PFSK-1 (cell line): ENCODE measurements around the gene UBE2L5.

Source experiments
- FOXP2 ChIP-seq: optimal IDR thresholded peaks from 2 replicates; pipeline ENCODE3; 2011; ENCODE audit warnings: borderline replicate concordance, control low read depth, inconsistent platforms; ENCODE audit not compliant: insufficient read depth; ENCODE audit errors: extremely low read length, extremely low read depth
- POLR2AphosphoS5 ChIP-seq: IDR thresholded peaks from 2 replicates; pipeline ENCODE4 v1.6.1; 2012; ENCODE audit warnings: low read depth, mild to moderate bottlenecking, control low read depth, low read length, moderate library complexity
- SIN3A ChIP-seq: IDR thresholded peaks from 2 replicates; pipeline ENCODE4 v1.6.1; 2012; ENCODE audit warnings: mild to moderate bottlenecking, low read length, moderate library complexity, borderline replicate concordance; ENCODE audit not compliant: insufficient read depth
- TAF1 ChIP-seq: IDR thresholded peaks from 2 replicates; pipeline ENCODE4 v1.6.1; 2012; ENCODE audit warnings: low read length, control low read depth, borderline replicate concordance; ENCODE audit not compliant: insufficient read depth
- TF ChIP-seq, protein P1 (sequence below), 2 experiments: IDR thresholded peaks; 2 replicates each; pipeline versions ENCODE4 v1.6.1 to v1.8.0; 2011 to 2012; ENCODE audit warnings: low read depth in 2 of 2, low read length in 2 of 2, control low read depth in 1 of 2, inconsistent platforms in 1 of 2, mild to moderate bottlenecking in 1 of 2, moderate library complexity in 1 of 2; ENCODE audit not compliant: insufficient read depth in 1 of 2

Gene UBE2L5

DNA sequence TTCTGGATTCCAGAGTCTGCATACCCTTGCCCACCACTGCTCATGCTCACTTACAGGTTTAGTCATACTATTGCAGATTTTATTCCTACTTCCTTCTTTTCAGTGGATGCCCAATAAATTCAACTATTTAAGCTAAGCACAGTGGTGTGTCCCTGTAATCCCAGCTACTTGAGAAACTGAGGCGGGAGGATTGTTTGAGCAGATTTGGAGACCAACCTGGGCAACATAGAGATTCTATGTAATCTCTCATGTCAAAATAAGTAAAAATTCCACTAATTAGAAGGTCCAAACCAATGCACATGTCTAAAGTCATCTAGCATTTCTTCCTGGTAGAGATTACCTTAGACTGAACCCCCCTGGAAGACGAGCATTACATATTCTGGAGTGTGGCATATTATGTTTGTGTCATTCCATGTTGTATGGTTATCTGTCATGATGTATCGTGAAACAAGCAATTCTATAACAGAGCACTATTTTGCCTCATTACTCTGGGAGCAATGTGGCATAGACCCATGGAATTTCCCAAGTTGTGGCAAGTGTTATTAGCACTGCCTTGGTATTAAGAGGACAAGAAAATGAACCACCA, 35.1 kb downstream of the UBE2L5 start:
- no peak for TF ChIP-seq FOXP2
- TF ChIP-seq, protein P1, sequence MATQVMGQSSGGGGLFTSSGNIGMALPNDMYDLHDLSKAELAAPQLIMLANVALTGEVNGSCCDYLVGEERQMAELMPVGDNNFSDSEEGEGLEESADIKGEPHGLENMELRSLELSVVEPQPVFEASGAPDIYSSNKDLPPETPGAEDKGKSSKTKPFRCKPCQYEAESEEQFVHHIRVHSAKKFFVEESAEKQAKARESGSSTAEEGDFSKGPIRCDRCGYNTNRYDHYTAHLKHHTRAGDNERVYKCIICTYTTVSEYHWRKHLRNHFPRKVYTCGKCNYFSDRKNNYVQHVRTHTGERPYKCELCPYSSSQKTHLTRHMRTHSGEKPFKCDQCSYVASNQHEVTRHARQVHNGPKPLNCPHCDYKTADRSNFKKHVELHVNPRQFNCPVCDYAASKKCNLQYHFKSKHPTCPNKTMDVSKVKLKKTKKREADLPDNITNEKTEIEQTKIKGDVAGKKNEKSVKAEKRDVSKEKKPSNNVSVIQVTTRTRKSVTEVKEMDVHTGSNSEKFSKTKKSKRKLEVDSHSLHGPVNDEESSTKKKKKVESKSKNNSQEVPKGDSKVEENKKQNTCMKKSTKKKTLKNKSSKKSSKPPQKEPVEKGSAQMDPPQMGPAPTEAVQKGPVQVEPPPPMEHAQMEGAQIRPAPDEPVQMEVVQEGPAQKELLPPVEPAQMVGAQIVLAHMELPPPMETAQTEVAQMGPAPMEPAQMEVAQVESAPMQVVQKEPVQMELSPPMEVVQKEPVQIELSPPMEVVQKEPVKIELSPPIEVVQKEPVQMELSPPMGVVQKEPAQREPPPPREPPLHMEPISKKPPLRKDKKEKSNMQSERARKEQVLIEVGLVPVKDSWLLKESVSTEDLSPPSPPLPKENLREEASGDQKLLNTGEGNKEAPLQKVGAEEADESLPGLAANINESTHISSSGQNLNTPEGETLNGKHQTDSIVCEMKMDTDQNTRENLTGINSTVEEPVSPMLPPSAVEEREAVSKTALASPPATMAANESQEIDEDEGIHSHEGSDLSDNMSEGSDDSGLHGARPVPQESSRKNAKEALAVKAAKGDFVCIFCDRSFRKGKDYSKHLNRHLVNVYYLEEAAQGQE (IDR thresholded peaks at IDR 0.05; ENCODE audit: insufficient read depth in 1 of 2, low read depth in 2 of 2, low read length in 2 of 2), result no peak
- TF ChIP-seq SIN3A, result no peak
- TF ChIP-seq TAF1, result no peak
- no peak for TF ChIP-seq POLR2AphosphoS5

- TF ChIP-seq TAF1, result peak; percentile 33; the same call in 1 of the 2 replicates
- TF ChIP-seq, protein P1 (IDR thresholded peaks at IDR 0.05; ENCODE audit: insufficient read depth in 1 of 2, low read depth in 2 of 2, low read length in 2 of 2), result no peak
- TF ChIP-seq POLR2AphosphoS5, result 0 out of 2 replicates have a peak, but pooled peaks have one; percentile 31
Observed at GRCh38 chr13:30463787-30464495, 41.6 kb downstream of the UBE2L5 start.

GRCh38 chr13:30464496-30465342, 42.4 kb downstream of the UBE2L5 start:
- TF ChIP-seq POLR2AphosphoS5 (no peak), SIN3A (no peak), TAF1 (no peak), FOXP2 (no peak)
- TF ChIP-seq, protein P1 (IDR thresholded peaks at IDR 0.05; ENCODE audit: insufficient read depth in 1 of 2, low read depth in 2 of 2, low read length in 2 of 2), result no peak

- TF ChIP-seq POLR2AphosphoS5 (no peak), SIN3A (no peak), TAF1 (no peak)
Observed at GRCh38 chr13:30465343-30465592, 43.0 kb downstream of the UBE2L5 start.

DNA sequence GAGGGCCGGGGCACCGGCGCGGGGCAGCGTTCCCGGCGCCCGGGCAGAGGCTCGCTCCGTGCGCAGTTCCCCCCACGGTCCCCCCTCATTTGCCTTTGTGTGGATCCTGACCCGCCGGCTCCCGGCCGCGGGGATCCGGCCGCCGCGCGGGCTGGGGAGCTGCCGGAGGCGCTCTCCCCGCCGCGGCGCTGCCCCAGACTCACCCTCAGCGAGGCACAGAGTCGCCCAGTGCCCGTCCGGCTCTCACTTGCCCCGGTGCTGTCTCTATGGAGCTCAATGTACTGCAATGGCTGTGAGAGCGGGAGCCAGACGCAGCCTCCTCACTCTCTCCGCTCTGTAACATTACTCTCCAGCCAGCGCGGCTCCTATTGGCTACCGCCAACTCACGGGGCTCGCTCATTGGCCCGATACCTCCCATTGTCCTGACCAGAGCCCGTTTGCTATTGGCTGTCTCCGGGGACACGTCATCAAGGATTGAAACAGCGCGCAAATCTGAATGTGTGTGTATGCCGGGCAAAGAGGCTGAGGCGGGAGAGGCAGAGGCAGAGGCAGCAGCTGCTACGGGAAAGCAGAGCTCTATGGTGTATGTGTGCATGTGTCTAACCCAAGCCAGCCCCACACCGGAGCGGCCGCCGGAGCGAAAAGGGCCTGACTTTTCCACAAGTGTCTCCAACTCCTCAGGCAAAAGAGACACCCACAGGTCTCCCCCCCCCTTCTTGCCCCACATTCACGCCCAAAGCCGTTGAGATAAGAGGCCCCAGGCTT, 43.5 kb downstream of the UBE2L5 start, which contains the start of gene HMGB1:
TSS of gene HMGB1 (minus strand) at position 344 of the 765 bp plus-strand sequence. CDS start 2,256 bp downstream, outside the sequence.
- TF ChIP-seq, protein P1 (IDR thresholded peaks at IDR 0.05; ENCODE audit: insufficient read depth in 1 of 2, low read depth in 2 of 2, low read length in 2 of 2), result 0 out of 4 replicates have a peak, but pooled peaks of 1 of the 2 experiments have one; percentile 9
- peak; percentile 95 for TF ChIP-seq SIN3A
- TF ChIP-seq POLR2AphosphoS5, result peak; percentile 77
- peak; percentile 51; the same call in 1 of the 2 replicates for TF ChIP-seq TAF1
- no peak for TF ChIP-seq FOXP2
